ENCODE data around the gene THAP5. TPM values are rescaled to one million over a fixed set of nuclear protein-coding genes. Genes with fewer than 3 reads are reported as not detected.

The THAP5 gene
- total RNA-seq, 1 donor from 2014 or later: 59.0 TPM

DNA sequence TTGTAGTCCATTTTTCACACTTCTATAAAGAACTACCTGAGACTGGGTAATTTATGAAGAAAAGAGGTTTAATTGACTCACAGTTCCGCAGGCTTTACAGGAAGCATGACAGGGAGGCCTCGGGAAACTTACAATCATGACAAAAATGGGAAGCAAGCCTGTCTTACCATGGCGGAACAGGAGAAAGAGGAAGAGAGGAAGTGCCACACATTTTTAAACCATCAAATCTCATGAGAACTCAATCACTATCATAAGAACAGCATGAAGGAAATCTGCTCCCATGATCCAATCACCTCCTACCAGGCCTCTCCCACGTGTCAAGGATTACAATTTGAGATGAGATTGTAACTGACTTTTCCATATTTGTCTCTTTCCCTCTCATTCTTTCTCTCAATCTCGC is 34.2 kb downstream of the THAP5 start:
- no peak for DNase-seq (ENCODE audit: low read depth)

DNA sequence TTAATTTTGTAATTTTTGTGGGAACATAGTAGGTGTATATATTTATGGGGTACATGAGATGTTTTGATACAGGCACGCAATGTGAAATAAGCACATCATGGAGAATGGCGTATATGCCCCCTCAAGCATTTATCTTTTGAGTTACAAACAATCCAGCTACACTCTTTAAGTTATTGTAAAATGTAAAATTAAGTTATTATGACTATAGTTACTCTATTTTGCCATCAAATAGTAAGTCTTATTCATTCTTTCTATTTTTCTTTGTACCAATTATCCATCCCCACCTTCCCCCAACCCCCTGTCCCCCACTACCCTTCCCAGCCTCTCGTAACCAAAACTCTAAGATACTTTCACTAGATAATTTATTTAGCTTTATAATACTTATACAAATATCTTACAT is 35.8 kb downstream of the THAP5 start:
- DNase-seq (ENCODE audit: low read depth): no peak

DNA sequence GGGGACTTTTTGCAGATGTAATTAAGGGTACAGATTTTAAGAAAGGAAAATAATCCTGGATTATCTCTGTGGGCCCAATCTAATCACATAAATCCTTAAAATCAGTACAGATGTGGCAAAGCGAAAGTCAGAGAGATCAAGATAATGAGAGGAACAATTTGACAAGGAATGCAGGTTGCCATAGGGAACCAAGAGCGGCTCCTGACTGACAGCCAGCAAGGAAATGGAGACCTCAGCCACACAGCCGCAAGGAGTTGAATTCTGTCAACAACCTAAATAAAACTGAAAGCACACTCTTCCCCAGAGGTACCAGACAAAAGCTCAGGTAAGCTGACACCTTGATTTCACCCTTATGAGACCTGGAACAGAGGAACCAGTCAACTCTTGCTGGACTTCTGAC is 40.2 kb downstream of the THAP5 start:
- DNase-seq (ENCODE audit: low read depth): no peak

DNA sequence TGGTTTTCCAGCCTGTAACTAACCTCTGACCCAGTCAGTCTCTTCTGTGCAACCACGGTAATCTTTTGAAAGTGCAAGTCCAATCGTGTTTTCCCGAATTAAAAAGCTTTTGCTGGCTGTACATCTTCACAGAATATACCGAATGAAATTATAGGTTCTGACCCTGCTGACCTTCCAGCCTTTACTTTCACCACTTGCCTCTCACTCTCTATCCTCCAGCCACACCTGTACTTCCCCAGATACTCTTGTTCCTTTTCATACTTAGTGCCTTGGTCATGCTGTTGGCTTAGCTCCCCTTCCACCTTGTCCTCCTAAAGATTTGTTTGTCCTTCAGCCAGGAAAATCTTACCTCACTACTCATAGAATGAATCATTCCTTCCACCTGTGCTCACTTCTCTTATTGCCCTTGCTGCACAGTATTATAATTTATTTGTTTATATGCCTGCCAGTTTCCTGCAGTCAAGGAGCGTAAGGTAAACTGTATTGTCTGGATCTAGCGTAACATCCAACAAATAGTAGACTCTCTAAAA is 41.3 kb downstream of the THAP5 start:
- no peak for DNase-seq (ENCODE audit: low read depth)

DNA sequence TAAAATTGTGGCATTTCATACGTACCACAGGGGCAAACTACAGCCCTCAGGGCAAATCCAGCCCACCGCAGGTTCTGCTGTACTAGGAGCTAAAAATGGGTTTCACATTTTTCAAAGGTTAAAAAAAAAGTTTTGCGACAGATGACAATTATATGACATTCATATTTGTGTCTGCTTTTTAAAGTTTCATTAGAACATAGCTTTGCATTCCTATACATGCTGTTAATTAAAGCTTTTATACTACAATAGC is 42.8 kb downstream of the THAP5 start:
- no peak for DNase-seq (ENCODE audit: low read depth)

DNA sequence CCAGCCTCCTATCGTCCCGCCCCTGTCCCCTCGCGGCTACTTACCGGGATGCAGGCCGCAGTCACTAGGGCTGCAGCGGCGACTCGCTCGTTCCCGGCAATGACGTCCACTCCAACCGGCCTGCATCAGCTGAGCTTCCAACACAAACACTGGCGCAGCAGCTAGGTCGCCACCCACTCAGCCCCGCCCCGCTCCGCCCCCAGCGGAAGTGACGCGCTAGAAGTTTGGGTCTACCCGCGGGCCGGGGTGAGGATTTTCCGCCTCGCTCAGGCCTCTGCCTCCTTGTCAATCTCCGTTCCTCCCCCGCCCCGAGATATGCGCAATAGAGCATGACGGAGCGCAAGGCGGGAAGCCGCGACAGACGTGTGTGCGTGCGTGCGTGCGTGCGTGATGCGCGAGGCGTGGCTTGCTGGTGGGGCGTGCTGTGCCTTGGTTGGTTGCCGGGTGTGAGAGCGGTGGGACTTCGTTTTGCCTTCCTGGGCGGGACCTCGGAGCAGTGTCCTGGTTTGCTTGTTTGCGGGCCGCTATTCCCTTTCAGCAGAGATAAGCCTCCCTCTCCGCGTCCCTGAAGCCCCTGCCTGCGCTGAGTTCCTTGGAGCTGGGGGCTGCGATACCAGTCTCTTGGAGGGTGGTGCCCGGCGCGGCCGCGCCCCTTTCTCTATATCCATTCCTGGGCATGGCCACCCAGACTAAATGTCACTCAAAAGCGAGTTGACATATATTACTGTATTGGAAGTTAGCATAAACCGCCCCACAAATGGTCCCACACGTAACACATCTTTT is 43.3 kb downstream of the THAP5 start, which contains the start of gene PNPLA8:
PNPLA8 (minus strand) TSS at position 151 of the 783 bp plus-strand sequence. CDS start 10,644 bp downstream, outside the sequence.
- DNase-seq (ENCODE audit: low read depth): peak; percentile 100

DNA sequence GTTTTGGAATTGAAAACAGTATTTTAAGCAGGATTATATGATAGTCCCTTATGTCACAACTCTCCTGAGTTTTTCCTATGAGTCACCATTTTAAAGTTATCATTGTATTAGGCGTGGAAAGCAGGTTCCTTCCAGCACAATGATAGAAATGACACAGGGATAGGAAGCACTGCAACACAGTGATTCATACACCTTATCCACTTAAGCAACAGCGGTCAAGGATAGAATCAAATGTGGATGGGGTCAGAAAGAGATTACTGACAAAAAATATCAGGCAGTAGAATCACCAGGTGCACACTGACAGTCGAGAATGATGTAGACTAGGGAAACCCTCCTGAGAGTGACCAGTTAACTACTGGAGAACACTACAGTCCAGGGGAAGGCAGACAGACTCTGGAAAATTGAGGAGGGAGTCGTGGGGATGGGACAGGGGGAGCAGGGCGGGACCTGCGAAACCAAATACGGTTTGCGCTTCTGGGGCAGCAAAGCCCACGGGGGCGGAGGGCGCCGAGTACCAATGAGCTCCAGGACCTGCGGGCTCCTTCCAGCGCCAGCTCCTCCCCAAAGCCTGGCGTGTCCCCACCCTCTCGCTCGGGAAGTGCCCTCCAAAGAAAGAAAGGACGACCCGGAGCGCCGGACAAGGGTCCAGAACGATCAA is 44.0 kb downstream of the THAP5 start:
- peak; percentile 92 for DNase-seq (ENCODE audit: low read depth)

DNA sequence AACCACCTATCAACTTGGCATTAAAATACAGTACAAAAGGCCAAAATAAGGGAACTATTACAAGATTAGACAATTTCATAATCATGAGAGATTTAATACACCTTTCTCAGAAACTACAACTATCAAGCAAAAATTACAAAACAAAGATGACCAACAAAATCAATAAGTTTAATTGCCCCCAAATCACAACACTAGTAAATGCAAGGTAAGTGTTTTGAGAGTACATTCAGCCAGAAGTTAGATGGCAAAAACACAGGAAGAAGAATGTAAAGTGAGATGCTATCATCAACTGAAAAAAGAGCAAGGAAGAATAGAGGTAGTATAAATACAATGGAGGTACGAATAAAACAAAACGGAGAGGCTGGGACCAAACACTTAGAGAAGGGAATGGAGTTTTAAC is 46.7 kb downstream of the THAP5 start:
- DNase-seq (ENCODE audit: low read depth): no peak

DNA sequence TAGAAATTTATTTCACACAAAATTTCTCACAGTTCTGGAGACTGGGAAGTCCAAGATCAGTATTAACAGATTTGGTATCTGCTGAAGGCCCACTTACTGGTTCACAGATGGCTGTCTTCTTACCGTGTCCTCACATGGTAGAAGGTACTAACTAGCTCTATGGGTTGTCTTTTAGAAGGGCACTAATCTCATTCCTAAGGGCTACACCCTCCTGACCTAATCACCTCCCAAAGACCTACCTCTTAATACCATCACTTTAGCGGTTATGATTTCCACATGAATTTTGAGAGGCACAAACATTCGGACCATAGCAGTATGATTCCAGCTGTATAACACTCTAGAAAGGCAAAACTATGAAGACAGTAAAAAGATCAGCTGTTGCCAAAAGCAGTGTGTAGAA is 51.6 kb downstream of the THAP5 start:
- no peak for DNase-seq (ENCODE audit: low read depth)

DNA sequence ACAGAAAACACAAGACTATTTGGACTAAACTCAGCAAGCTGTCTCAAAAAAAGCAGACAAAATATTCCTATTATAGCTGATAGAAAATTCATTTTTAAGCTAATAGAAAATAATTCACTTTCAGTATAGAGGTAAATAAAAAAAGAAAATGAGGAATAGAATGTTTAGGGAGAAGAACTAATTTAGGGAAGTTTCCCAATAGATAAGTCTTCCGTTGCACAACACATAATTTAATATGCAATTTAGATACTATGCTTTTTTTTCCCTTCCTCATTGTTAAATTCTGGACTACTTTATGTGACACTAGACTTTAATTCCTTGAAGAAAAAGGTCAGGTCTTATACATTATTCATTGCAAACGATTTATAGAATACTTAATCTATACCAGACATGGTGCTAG is 53.9 kb downstream of the THAP5 start:
- no peak for DNase-seq (ENCODE audit: low read depth)

DNA sequence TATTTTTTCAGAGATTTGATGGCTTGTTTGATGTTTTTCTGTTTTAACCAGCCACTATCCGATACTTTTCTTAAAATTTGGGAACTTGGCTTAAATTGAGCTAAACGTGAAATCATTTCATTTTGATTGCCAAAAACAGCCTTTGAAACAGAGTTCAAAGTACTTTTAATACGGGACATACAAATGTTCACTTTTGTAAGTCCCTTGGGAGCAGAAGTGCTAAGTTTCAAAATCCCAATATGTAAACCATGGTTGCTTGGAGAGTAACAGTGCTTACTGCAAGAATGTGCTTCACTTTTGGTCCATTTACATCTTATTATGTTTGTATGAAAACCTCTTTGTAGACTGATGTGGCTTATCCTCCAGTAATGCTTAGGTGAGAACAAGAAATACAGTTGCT is 54.5 kb downstream of the THAP5 start:
- no peak for DNase-seq (ENCODE audit: low read depth)

Other genes starting within 250 kb of the THAP5 start
- 43.2 and 60.4 TPM in 2 replicates for gene NRCAM, start 113.3 kb downstream of the THAP5 start, total RNA-seq
- 50.1 and 58.5 TPM in 2 replicates for gene PNPLA8, start 43.6 kb downstream of the THAP5 start, total RNA-seq
- gene DNAJB9, start 168 bp upstream of the THAP5 start, total RNA-seq: 85.2 and 90.5 TPM in 2 replicates

Data from myocyte (in vitro differentiated cells).